Mesodermal cell (in vitro differentiated cells): Measurements from ENCODE around the gene PSG1.
"Not testable (repeated sequence)": the region's sequence is repeated elsewhere in the genome, so short reads cannot be mapped to it uniquely, and the experiment has no call there.

Experiments
- H3K27ac ChIP-seq: 2 replicates; pipeline ENCODE4 v1.7.0; 2013; ENCODE audit warnings: mild to moderate bottlenecking, low read depth, low read length, moderate library complexity; ENCODE audit not compliant: severe bottlenecking
- H3K36me3 ChIP-seq: 2 replicates; pipeline ENCODE4 v1.7.1; 2013; ENCODE audit warnings: mild to moderate bottlenecking, low read length, moderate library complexity; ENCODE audit not compliant: control insufficient read depth, insufficient read depth
- H3K4me1 ChIP-seq: one replicate; pipeline ENCODE4 v1.7.1; 2013; ENCODE audit warnings: mild to moderate bottlenecking, low read length; ENCODE audit not compliant: insufficient read depth, control insufficient read depth, poor library complexity, severe bottlenecking
- H3K4me3 ChIP-seq: 2 replicates; pipeline ENCODE4 v1.7.0; 2013; ENCODE audit warnings: low read length, control low read depth, mild to moderate bottlenecking; ENCODE audit not compliant: insufficient read depth, poor library complexity, severe bottlenecking; ENCODE audit errors: extremely low read depth
- H3K9me3 ChIP-seq: 2 replicates; pipeline ENCODE4 v1.7.1; 2013; ENCODE audit warnings: mild to moderate bottlenecking, low read length, moderate library complexity; ENCODE audit not compliant: control insufficient read depth
- WGBS, 2 experiments: methylation state at CpG; one replicate each; pipeline ENCODE4 v1.1.5; 2013; ENCODE audit warnings: missing lambda C conversion rate in 2 of 2; ENCODE audit not compliant: insufficient coverage in 2 of 2; 5-methylcytosine and 5-hydroxymethylcytosine counted together

The PSG1 gene

GRCh38 chr19:42882010-42882409 is 2.5 kb upstream of the PSG1 start:
- H3K27ac ChIP-seq, H3K4me1 ChIP-seq, H3K9me3 ChIP-seq, H3K36me3 ChIP-seq, H3K4me3 ChIP-seq: not testable (repeated sequence)
- WGBS, 2 experiments, result 77 to 81% methylated on average over 3 to 4 of the region's 5 CpGs

GRCh38 chr19:42881279-42881678 is 1.8 kb upstream of the PSG1 start:
- H3K4me1 ChIP-seq, H3K36me3 ChIP-seq, H3K4me3 ChIP-seq, H3K27ac ChIP-seq, H3K9me3 ChIP-seq: not testable (repeated sequence)
- WGBS, 2 experiments, result 65 to 93% methylated on average over 3 to 4 of the region's 8 CpGs

- not testable (repeated sequence) for H3K4me3 ChIP-seq, H3K9me3 ChIP-seq, H3K27ac ChIP-seq, H3K4me1 ChIP-seq, H3K36me3 ChIP-seq
- 89 to 93% methylated on average over 4 to 5 of the region's 9 CpGs for WGBS, 2 experiments
Observed at GRCh38 chr19:42880621-42881020, 1.1 kb upstream of the PSG1 start.

GRCh38 chr19:42876596-42876995 is 2.9 kb downstream of the PSG1 start:
- not testable (repeated sequence) for H3K9me3 ChIP-seq, H3K27ac ChIP-seq, H3K4me3 ChIP-seq, H3K36me3 ChIP-seq
- H3K4me1 ChIP-seq, result peaks cover 12% of the 10 kb centered on the region

- not testable (repeated sequence) for H3K4me3 ChIP-seq, H3K36me3 ChIP-seq, H3K9me3 ChIP-seq
- 20 to 67% methylated on average over 1 of the region's 1 CpG for WGBS, 2 experiments
- Histone ChIP-seq H3K4me1 (peaks cover 12% of the 10 kb centered on the region), H3K27ac (peak overlapping the region; percentile 25)
Observed at GRCh38 chr19:42875881-42876280, 3.6 kb downstream of the PSG1 start.

GRCh38 chr19:42874901-42875813 is 4.4 kb downstream of the PSG1 start:
- 80 to 91% methylated on average over 1 of the region's 4 CpGs for WGBS, 2 experiments
- H3K36me3 ChIP-seq, H3K4me3 ChIP-seq, H3K9me3 ChIP-seq: not testable (repeated sequence)
- Histone ChIP-seq H3K27ac (peak overlapping the region; percentile 81), H3K4me1 (peaks cover 12% of the 10 kb centered on the region)

- H3K4me3 ChIP-seq, H3K27ac ChIP-seq, H3K36me3 ChIP-seq, H3K9me3 ChIP-seq: not testable (repeated sequence)
- WGBS, 2 experiments, result 81 to 85% methylated on average over 2 to 3 of the region's 3 CpGs
- peaks cover 12% of the 10 kb centered on the region for H3K4me1 ChIP-seq
Observed at GRCh38 chr19:42874136-42874535, 5.4 kb downstream of the PSG1 start.

- Histone ChIP-seq H3K4me3 (no peak overlapping the region), H3K36me3 (no peaks in the 10 kb centered on the region), H3K27ac (no peak overlapping the region), H3K9me3 (no peaks in the 10 kb centered on the region), H3K4me1 (peaks cover 12% of the 10 kb centered on the region)
- 23 to 65% methylated on average over 1 to 2 of the region's 3 CpGs for WGBS, 2 experiments
Observed at GRCh38 chr19:42872608-42873007, 6.9 kb downstream of the PSG1 start.

GRCh38 chr19:42857544-42857867 is 22.0 kb downstream of the PSG1 start:
- H3K4me3 ChIP-seq, result no peak overlapping the region
- H3K9me3 ChIP-seq, result no peaks in the 10 kb centered on the region
- H3K36me3 ChIP-seq, result no peaks in the 10 kb centered on the region
- H3K27ac ChIP-seq, result no peak overlapping the region
- H3K4me1 ChIP-seq, result peaks cover 2% of the 10 kb centered on the region
- 20% methylated on average over 1 of the region's 5 CpGs; no CpG with 5 or more reads in 1 of the 2 experiments for WGBS, 2 experiments

GRCh38 chr19:42856866-42857543 is 22.5 kb downstream of the PSG1 start:
- 81 to 87% methylated on average over 10 to 15 of the region's 19 CpGs for WGBS, 2 experiments
- not testable (repeated sequence) for H3K27ac ChIP-seq, H3K4me3 ChIP-seq, H3K36me3 ChIP-seq, H3K9me3 ChIP-seq, H3K4me1 ChIP-seq

GRCh38 chr19:42854745-42855144 is 24.8 kb downstream of the PSG1 start:
- not testable (repeated sequence) for H3K4me3 ChIP-seq, H3K9me3 ChIP-seq, H3K27ac ChIP-seq, H3K36me3 ChIP-seq
- 85 to 89% methylated on average over 1 of the region's 3 CpGs for WGBS, 2 experiments
- H3K4me1 ChIP-seq, result peaks cover 13% of the 10 kb centered on the region
